ENCODE data around the gene ATF2.

ATF2 gene

DNA sequence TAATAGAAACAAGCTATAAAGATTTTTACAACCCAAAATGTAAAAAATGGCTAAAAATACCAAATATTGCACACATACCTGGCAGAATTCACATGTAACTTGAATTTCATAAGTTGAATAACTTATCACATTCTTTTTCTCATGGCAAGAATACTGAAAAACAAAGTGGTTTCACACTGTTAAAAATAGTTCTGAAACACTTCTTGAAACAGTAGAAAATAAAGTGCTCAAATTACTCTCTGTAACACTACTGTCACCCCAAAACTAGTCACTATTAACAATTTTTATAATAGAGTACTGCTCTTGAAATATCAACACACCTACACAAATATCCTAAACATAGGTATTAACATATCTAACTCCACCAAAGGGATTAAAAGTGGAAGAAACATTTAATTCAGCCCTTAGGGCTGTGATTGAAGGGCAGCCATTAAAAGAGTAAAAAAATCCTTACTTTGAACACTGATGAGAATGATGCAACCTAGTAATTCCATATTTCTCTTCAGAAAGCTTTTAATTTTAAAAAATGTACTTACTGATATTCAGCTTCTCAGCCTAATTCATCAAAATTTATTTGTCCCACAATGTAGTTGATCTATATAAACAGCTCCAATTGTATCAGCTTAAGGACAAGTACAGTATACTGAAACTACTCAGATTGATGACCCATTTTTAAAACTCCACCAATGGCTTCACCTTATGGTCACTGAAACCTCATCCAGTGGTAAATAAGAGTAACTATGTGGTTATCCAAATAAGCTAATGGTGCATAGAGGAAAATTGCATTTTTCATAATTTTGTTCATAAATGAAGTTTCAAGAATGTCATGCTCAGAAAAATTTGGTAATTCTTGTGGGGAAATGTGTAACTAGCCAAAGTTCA, 31.4 kb downstream of the ATF2 start:
- H3K27ac ChIP-seq = no peak overlapping the region
- peaks cover 0 to 16% (median 9%) of the 10 kb centered on the region in 3 donors for H3K36me3 ChIP-seq
- intact Hi-C loops (cut with DNase I; ENCODE audit: low total_unique reads) = no loop called here
- H3K4me3 ChIP-seq = no peak overlapping the region
- DNase-seq = no peak
- peaks cover 0 to 7% (median 3%) of the 10 kb centered on the region in 4 donors for H3K4me1 ChIP-seq
- no peaks in the 10 kb centered on the region for H3K9me3 ChIP-seq
- H3K27me3 ChIP-seq = no peaks in the 10 kb centered on the region
- TF ChIP-seq, protein P1, sequence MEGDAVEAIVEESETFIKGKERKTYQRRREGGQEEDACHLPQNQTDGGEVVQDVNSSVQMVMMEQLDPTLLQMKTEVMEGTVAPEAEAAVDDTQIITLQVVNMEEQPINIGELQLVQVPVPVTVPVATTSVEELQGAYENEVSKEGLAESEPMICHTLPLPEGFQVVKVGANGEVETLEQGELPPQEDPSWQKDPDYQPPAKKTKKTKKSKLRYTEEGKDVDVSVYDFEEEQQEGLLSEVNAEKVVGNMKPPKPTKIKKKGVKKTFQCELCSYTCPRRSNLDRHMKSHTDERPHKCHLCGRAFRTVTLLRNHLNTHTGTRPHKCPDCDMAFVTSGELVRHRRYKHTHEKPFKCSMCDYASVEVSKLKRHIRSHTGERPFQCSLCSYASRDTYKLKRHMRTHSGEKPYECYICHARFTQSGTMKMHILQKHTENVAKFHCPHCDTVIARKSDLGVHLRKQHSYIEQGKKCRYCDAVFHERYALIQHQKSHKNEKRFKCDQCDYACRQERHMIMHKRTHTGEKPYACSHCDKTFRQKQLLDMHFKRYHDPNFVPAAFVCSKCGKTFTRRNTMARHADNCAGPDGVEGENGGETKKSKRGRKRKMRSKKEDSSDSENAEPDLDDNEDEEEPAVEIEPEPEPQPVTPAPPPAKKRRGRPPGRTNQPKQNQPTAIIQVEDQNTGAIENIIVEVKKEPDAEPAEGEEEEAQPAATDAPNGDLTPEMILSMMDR (IDR thresholded peaks at IDR 0.05) = no peak

DNA sequence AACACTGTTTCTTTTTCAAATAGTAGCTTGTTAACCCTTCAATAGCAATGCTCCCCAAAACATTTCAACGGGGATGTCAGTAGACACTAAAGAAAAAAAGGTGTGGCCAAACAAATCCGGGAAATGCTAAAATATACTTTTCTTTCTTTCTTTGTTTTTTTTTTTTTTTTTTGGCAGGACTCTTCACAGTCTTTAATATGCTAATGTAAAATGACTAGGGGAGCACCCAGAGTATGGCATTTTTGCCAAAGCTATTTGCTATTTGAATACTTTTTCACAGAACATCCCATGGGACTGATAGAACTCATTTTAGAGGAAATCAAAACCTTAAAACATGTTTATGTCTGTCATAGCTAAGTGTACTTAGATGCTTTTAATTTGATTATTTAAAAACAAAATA, 32.1 kb downstream of the ATF2 start:
- Histone ChIP-seq H3K36me3 (peaks cover 0 to 16% (median 9%) of the 10 kb centered on the region in 3 donors), H3K27me3 (no peaks in the 10 kb centered on the region), H3K4me3 (no peak overlapping the region), H3K4me1 (peaks cover 0 to 7% (median 3%) of the 10 kb centered on the region in 4 donors), H3K9me3 (no peaks in the 10 kb centered on the region), H3K27ac (no peak overlapping the region)
- intact Hi-C loops (cut with DNase I; ENCODE audit: low total_unique reads) = no loop called here
- DNase-seq = no peak
- TF ChIP-seq, protein P1 (IDR thresholded peaks at IDR 0.05) = no peak

DNA sequence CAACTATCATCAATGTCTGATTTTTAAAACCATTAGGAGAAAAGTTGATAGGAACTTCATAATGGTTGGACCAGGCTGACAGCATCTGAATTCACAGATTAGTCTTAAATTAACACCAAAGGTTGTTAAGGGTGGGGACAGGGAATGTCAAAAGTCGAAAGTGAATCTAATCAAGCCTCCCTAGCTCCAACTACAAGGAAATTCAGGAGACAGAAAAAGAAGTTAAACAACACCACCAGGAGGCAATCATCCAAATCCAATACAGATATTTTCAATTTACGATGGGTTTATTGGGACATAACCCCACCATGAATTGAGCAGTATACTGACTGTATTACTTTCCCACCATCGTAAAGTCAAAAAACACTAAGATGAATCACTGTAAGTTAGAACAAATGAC, 32.8 kb downstream of the ATF2 start:
- H3K4me3 ChIP-seq = no peak overlapping the region
- TF ChIP-seq, protein P1 (IDR thresholded peaks at IDR 0.05) = no peak
- H3K27me3 ChIP-seq = no peaks in the 10 kb centered on the region
- no peaks in the 10 kb centered on the region for H3K9me3 ChIP-seq
- peaks cover 0 to 16% (median 9%) of the 10 kb centered on the region in 3 donors for H3K36me3 ChIP-seq
- intact Hi-C loops (cut with DNase I; ENCODE audit: low total_unique reads) = no loop called here
- H3K4me1 ChIP-seq = peaks cover 0 to 6% (median 1%) of the 10 kb centered on the region in 4 donors
- no peak for DNase-seq
- no peak overlapping the region for H3K27ac ChIP-seq

DNA sequence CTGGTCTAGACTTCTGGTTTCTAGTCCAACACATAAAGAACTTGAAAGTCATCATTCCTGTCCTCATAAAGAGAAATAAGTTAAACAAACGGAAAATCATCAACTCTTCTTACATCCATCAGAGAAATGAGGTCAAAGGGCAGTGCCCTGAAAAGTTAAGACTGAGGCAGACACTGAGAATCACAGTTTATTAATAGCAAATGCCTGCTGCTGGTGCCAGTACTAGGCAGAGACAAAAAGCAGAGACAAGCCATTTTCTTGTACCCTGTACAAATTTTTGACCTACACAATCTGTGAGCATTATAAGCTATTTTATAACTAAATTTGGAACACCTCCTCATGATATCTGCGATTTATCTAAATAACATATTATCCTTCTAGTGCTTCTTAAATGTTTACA, 36.8 kb downstream of the ATF2 start:
- no peak overlapping the region for H3K27ac ChIP-seq
- no peak overlapping the region for H3K4me3 ChIP-seq
- no peaks in the 10 kb centered on the region for H3K9me3 ChIP-seq
- H3K27me3 ChIP-seq = no peaks in the 10 kb centered on the region
- H3K36me3 ChIP-seq = peaks cover 8 to 32% (median 23%) of the 10 kb centered on the region in 3 donors
- intact Hi-C loops (cut with DNase I; ENCODE audit: low total_unique reads) = no loop called here
- no peaks in the 10 kb centered on the region for H3K4me1 ChIP-seq
- DNase-seq = no peak
- TF ChIP-seq, protein P1 (IDR thresholded peaks at IDR 0.05) = no peak

DNA sequence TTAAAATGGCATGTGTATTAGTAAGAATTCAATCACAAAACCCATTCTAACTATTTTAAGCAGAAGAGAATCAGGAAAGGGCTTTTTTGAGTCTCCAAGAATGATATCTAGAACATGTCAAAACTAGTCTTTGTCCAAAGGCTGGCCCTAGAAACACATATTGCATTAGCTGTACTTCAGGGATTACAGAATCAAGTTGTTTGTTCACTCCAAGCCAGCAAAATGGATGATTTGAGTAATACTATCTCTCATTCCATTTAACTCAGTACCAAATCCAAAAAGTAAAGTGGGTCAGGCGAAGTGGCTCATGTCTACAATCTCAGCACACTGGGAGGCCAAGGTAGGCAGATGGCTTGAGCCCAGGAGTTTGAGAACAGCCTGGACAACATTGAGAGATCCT, 41.3 kb downstream of the ATF2 start:
- H3K9me3 ChIP-seq = no peaks in the 10 kb centered on the region
- no peak for DNase-seq
- no peak overlapping the region for H3K27ac ChIP-seq
- H3K4me3 ChIP-seq = no peak overlapping the region
- TF ChIP-seq, protein P1 (IDR thresholded peaks at IDR 0.05) = no peak
- H3K27me3 ChIP-seq = no peaks in the 10 kb centered on the region
- peaks cover 12 to 20% (median 16%) of the 10 kb centered on the region in 3 donors for H3K36me3 ChIP-seq
- intact Hi-C loops (cut with DNase I; ENCODE audit: low total_unique reads) = no loop called here
- peaks cover 0 to 6% (median 0%) of the 10 kb centered on the region in 4 donors for H3K4me1 ChIP-seq

Data from tibial artery (tissue), 4 donors.